HG03342 (cell line): ENCODE measurements around the gene ARRDC4.
"Not testable (repeated sequence)": the region's sequence is repeated elsewhere in the genome, so short reads cannot be mapped to it uniquely, and the experiment has no call there.

ENCODE experiments used
- ATAC-seq: cut with Tn5 transposase; IDR thresholded peaks from one replicate; pipeline ENCODE4 v1.9.1; 2021; ENCODE audit warnings: mild to moderate bottlenecking, moderate library complexity; ENCODE audit not compliant: unreplicated experiment

Gene ARRDC4

GRCh38 chr15:97966246-97966645, 5.7 kb downstream of the ARRDC4 start:
- no peak for ATAC-seq

GRCh38 chr15:97966924-97967620, 6.6 kb downstream of the ARRDC4 start:
- no peak for ATAC-seq

- no peak for ATAC-seq
Measured at GRCh38 chr15:97967881-97968280, 7.4 kb downstream of the ARRDC4 start.

- no peak for ATAC-seq
Measured at GRCh38 chr15:97968380-97968779, 7.9 kb downstream of the ARRDC4 start.

- no peak for ATAC-seq
Measured at GRCh38 chr15:97972366-97972765, 11.9 kb downstream of the ARRDC4 start.

- ATAC-seq: no peak
Measured at GRCh38 chr15:97976129-97976528, 15.6 kb downstream of the ARRDC4 start.

GRCh38 chr15:97976766-97977503, 16.4 kb downstream of the ARRDC4 start:
- no peak for ATAC-seq

- no peak for ATAC-seq
Measured at GRCh38 chr15:97977734-97978133, 17.2 kb downstream of the ARRDC4 start.

- no peak for ATAC-seq
Measured at GRCh38 chr15:97978401-97979139, 18.1 kb downstream of the ARRDC4 start.

- ATAC-seq: no peak
Measured at GRCh38 chr15:97979140-97979520, 18.6 kb downstream of the ARRDC4 start.

GRCh38 chr15:97981058-97981457, 20.6 kb downstream of the ARRDC4 start:
- ATAC-seq: no peak

- ATAC-seq: no peak
Measured at GRCh38 chr15:97981758-97982157, 21.3 kb downstream of the ARRDC4 start.

- ATAC-seq: no peak
Measured at GRCh38 chr15:97984157-97984556, 23.7 kb downstream of the ARRDC4 start.

GRCh38 chr15:97985979-97986378, 25.5 kb downstream of the ARRDC4 start:
- not testable (repeated sequence) for ATAC-seq

GRCh38 chr15:97986781-97987180, 26.3 kb downstream of the ARRDC4 start:
- ATAC-seq: no peak

GRCh38 chr15:97989299-97989698, 28.8 kb downstream of the ARRDC4 start:
- ATAC-seq: no peak

- no peak for ATAC-seq
Measured at GRCh38 chr15:97991972-97992541, 31.6 kb downstream of the ARRDC4 start.

- ATAC-seq: no peak
Measured at GRCh38 chr15:97992823-97993222, 32.3 kb downstream of the ARRDC4 start.

GRCh38 chr15:97993310-97993738, 32.8 kb downstream of the ARRDC4 start:
- ATAC-seq: no peak

GRCh38 chr15:97994236-97994635, 33.7 kb downstream of the ARRDC4 start:
- ATAC-seq: no peak

- ATAC-seq: no peak
Measured at GRCh38 chr15:97995192-97995591, 34.7 kb downstream of the ARRDC4 start.
